Suprapubic skin (tissue), 4 donors: ENCODE data around the gene SYNE1. TPM values are rescaled to one million over a fixed set of nuclear protein-coding genes. Genes with fewer than 3 reads are reported as not detected.

Experiments
- DNase-seq, 2 donors: peaks; one replicate each; pipeline ENCODE4 v3.0.0-alpha.2; 2019; ENCODE audit warnings: low spot score in 2 of 2
- H3K27ac ChIP-seq: fragments of 200-600 bp; sonication (generic); one replicate; pipeline ENCODE4 v1.5.1; 2019
- H3K27me3 ChIP-seq: fragments of 200-600 bp; sonication (generic); one replicate; pipeline ENCODE4 v1.5.1; 2019
- H3K36me3 ChIP-seq: fragments of 200-600 bp; sonication (generic); one replicate; pipeline ENCODE4 v1.5.1; 2019
- H3K4me1 ChIP-seq: fragments of 200-600 bp; sonication (generic); one replicate; pipeline ENCODE4 v1.5.1; 2019
- H3K4me3 ChIP-seq: fragments of 200-600 bp; sonication (generic); one replicate; pipeline ENCODE4 v1.5.1; 2019; ENCODE audit warnings: mild to moderate bottlenecking
- H3K9me3 ChIP-seq: fragments of 200-600 bp; sonication (generic); one replicate; pipeline ENCODE4 v1.5.1; 2019
- EP300 ChIP-seq: sonication (generic); formaldehyde crosslinking; IDR thresholded peaks from one replicate; pipeline ENCODE4 v1.6.1; 2017; ENCODE audit warnings: antibody characterized with exemption
- POLR2A ChIP-seq, 2 donors: fragments of 450-650 bp; IDR thresholded peaks; one replicate each; pipeline ENCODE4 v1.6.1; 2017; ENCODE audit warnings: antibody characterized with exemption in 2 of 2, mild to moderate bottlenecking in 2 of 2, moderate library complexity in 2 of 2
- POLR2AphosphoS5 ChIP-seq, 3 donors: sonication (generic); formaldehyde crosslinking; IDR thresholded peaks; one replicate each; pipeline ENCODE4 v1.6.1; 2017; ENCODE audit warnings: antibody characterized with exemption in 3 of 3
- WGBS: methylation state at CpG from one replicate; pipeline ENCODE4 v1.1.5; 2018; 5-methylcytosine and 5-hydroxymethylcytosine counted together
- total RNA-seq, 4 donors: library from RNA; depleted of rRNA; stranded (reverse); fragments of >200 nt; gene quantifications; one replicate each; pipeline ENCODE4 v1.1.0, GENCODE V29; 2016
- TF ChIP-seq, protein P1 (sequence below), 2 donors: fragments of 200-600 bp in 1 of 2; fragments of 450-650 bp in 1 of 2; sonication (generic) in 1 of 2; IDR thresholded peaks; one replicate each; pipeline ENCODE4 v1.5.1; 2016 to 2019; ENCODE audit warnings: antibody characterized with exemption in 2 of 2, mild to moderate bottlenecking in 1 of 2, moderate library complexity in 1 of 2

Gene SYNE1
- total RNA-seq, 4 donors from 2014 or later = 105 to 184 (median 132) TPM

DNA sequence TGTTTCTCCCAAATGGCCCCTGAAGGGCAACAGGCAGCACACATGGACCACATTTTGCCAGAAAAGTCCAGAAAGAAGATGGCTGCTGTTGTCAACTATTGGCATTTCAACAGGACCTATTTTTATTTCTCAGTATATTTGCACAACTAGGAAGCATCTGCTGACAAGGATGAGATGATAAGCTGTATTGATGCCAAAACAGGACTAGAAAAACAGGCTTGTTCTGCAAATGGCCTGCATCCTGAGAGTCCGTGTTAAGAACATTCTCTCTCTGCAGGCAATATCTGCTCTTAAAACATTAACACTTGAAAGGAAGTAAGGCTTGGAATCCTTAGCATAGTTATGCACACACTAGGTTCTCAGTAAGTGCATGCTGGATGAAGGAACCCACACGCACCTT, 546.0 kb downstream of the SYNE1 start:
- DNase-seq = no peak
- Histone ChIP-seq H3K9me3 (no peaks in the 10 kb centered on the region), H3K27me3 (no peaks in the 10 kb centered on the region), H3K4me3 (no peak overlapping the region), H3K27ac (no peak overlapping the region), H3K4me1 (peaks cover 29% of the 10 kb centered on the region), H3K36me3 (no peaks in the 10 kb centered on the region)
- TF ChIP-seq, protein P1, sequence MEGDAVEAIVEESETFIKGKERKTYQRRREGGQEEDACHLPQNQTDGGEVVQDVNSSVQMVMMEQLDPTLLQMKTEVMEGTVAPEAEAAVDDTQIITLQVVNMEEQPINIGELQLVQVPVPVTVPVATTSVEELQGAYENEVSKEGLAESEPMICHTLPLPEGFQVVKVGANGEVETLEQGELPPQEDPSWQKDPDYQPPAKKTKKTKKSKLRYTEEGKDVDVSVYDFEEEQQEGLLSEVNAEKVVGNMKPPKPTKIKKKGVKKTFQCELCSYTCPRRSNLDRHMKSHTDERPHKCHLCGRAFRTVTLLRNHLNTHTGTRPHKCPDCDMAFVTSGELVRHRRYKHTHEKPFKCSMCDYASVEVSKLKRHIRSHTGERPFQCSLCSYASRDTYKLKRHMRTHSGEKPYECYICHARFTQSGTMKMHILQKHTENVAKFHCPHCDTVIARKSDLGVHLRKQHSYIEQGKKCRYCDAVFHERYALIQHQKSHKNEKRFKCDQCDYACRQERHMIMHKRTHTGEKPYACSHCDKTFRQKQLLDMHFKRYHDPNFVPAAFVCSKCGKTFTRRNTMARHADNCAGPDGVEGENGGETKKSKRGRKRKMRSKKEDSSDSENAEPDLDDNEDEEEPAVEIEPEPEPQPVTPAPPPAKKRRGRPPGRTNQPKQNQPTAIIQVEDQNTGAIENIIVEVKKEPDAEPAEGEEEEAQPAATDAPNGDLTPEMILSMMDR (IDR thresholded peaks at IDR 0.05) = no peak
- no peak for TF ChIP-seq EP300
- 42% methylated on average over 2 of the region's 2 CpGs for WGBS

DNA sequence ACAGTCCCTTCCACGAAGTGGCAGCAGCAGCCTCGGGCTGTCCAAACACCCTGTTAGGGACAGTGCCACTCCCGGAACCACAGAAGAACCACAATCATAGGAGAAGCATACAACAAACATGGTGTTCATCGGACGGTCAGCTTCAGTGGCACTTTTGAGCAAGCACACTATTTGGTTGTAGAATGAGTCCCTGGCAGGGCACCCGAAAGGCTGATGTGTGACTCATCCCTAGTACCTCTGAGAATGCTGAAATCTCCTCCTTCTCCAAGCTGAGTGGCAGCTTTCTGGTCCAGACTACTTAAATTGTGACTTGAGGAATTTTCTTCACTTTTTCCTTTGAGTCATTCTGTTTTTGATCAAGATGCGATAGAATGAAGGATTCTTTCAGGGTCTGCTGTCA, 547.2 kb downstream of the SYNE1 start:
- peak in 1 of 2 donors; percentile 78 for DNase-seq
- no peak overlapping the region for H3K27ac ChIP-seq
- H3K36me3 ChIP-seq = no peaks in the 10 kb centered on the region
- 56% methylated on average over 7 of the region's 7 CpGs for WGBS
- H3K27me3 ChIP-seq = no peaks in the 10 kb centered on the region
- H3K4me1 ChIP-seq = peaks cover 24% of the 10 kb centered on the region
- TF ChIP-seq POLR2A (IDR thresholded peaks at IDR 0.05) (no peak), POLR2AphosphoS5 (IDR thresholded peaks at IDR 0.05) (no peak), EP300 (no peak)
- TF ChIP-seq, protein P1 (IDR thresholded peaks at IDR 0.05) = no peak
- no peak overlapping the region for H3K4me3 ChIP-seq
- H3K9me3 ChIP-seq = no peaks in the 10 kb centered on the region

DNA sequence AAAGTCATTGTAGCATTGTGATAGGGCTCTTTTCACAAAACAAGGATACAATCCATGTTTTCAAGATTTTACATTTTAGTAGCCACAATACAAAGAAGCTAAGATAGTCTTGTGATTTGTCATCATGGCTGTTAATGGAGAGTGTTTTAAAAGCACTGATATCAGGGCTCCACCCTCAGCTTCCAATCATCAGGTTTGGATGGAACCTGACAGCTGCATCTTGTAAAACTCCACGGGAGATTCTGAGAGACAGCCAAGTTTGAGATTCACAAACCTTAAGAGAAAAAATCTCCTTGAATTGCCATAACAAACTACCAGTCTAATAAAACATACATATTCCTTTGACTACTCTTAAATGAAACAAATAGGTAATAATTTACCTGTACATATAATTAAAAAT, 549.5 kb downstream of the SYNE1 start:
- DNase-seq = no peak
- WGBS = 40% methylated on average over 1 of the region's 1 CpG
- H3K4me1 ChIP-seq = peaks cover 17% of the 10 kb centered on the region
- H3K9me3 ChIP-seq = no peaks in the 10 kb centered on the region
- no peaks in the 10 kb centered on the region for H3K36me3 ChIP-seq
- no peak overlapping the region for H3K27ac ChIP-seq
- no peaks in the 10 kb centered on the region for H3K27me3 ChIP-seq
- TF ChIP-seq, protein P1 (IDR thresholded peaks at IDR 0.05) = no peak
- no peak for TF ChIP-seq POLR2A (IDR thresholded peaks at IDR 0.05)
- no peak for TF ChIP-seq POLR2AphosphoS5 (IDR thresholded peaks at IDR 0.05)
- TF ChIP-seq EP300 = no peak
- no peak overlapping the region for H3K4me3 ChIP-seq

DNA sequence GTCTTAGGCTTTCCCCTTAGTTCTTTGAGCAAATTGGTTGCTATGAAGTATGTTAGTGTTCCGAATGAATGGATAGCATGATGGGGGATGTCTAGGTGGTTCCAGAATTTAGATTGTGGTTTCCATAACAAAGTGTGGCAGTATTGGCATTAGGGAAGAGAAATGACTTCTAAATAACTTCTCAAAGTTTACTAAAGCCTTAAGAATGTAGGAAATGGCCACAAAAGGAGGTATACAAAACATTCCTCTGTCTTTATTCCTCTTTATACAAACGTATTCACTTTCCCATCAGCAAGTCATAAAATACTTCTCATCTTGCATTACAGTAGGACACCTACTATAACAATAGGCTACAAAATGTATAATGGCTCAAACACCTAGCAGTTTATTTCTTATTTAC, 550.1 kb downstream of the SYNE1 start:
- H3K36me3 ChIP-seq = no peaks in the 10 kb centered on the region
- WGBS = 76% methylated on average over 2 of the region's 2 CpGs
- no peak for DNase-seq
- no peak overlapping the region for H3K4me3 ChIP-seq
- TF ChIP-seq POLR2A (IDR thresholded peaks at IDR 0.05) (no peak), POLR2AphosphoS5 (IDR thresholded peaks at IDR 0.05) (no peak), EP300 (no peak)
- TF ChIP-seq, protein P1 (IDR thresholded peaks at IDR 0.05) = no peak
- no peaks in the 10 kb centered on the region for H3K9me3 ChIP-seq
- no peaks in the 10 kb centered on the region for H3K27me3 ChIP-seq
- no peak overlapping the region for H3K27ac ChIP-seq
- H3K4me1 ChIP-seq = peaks cover 17% of the 10 kb centered on the region

DNA sequence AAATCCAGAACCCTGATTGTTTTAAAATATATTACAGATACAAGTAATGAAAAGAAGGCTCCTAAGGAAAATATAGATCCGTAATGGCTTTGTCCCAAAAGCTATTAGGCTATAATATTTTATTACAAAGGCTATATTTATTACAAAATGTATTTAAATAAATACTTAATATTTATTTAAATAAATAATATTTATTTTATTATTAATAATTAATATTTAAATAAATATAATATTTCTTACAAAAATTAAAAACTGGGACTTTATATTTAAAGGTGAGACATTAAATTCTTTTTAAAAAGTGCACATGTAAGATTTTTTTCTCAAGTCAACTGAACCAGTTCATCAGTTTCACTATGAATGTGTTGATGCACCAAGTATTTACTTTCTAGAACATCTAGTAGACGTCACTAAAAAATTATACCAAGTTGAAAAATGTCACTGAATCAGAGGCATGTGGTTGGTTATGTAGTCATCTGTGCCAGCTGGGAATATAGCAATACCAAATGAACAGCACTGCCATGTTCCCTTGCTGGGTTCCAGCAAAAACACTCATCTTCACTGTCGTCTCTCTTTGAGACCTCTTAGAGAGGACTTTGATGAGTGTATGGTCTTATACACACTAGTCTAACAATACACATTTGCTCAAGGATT, 550.8 kb downstream of the SYNE1 start:
- Histone ChIP-seq H3K27me3 (no peaks in the 10 kb centered on the region), H3K27ac (no peak overlapping the region), H3K4me3 (no peak overlapping the region), H3K36me3 (no peaks in the 10 kb centered on the region), H3K9me3 (no peaks in the 10 kb centered on the region), H3K4me1 (peaks cover 12% of the 10 kb centered on the region)
- WGBS = 92% methylated on average over 3 of the region's 3 CpGs
- no peak for DNase-seq
- TF ChIP-seq POLR2AphosphoS5 (IDR thresholded peaks at IDR 0.05) = no peak
- TF ChIP-seq POLR2A (IDR thresholded peaks at IDR 0.05) = no peak
- TF ChIP-seq, protein P1 (IDR thresholded peaks at IDR 0.05) = no peak
- TF ChIP-seq EP300 = no peak
